NCI-H526 treated with DMSO at 0.1 percent for 48 hours (cell line): ENCODE results near the gene OR2M4.
"Not testable (repeated sequence)": the region's sequence is repeated elsewhere in the genome, so short reads cannot be mapped to it uniquely, and the experiment has no call there.

Experiments
- DNase-seq: peaks from one replicate; lab custom pipeline; 2025; lab: John Stamatoyannopoulos, UW

The OR2M4 gene, protein sequence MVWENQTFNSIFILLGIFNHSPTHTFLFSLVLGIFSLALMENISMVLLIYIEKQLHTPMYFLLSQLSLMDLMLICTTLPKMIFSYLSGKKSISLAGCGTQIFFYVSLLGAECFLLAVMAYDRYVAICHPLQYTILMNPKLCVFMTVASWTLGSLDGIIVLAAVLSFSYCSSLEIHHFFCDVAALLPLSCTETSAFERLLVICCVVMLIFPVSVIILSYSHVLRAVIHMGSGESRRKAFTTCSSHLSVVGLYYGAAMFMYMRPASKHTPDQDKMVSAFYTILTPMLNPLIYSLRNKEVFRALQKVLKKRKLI

GRCh38 chr1:248231117-248231516 is at the start of gene OR2M4:
OR2M4 (plus strand) TSS chr1:248231417; CDS start chr1:248238929, 7,512 bp downstream.
- no peak for DNase-seq

DNA sequence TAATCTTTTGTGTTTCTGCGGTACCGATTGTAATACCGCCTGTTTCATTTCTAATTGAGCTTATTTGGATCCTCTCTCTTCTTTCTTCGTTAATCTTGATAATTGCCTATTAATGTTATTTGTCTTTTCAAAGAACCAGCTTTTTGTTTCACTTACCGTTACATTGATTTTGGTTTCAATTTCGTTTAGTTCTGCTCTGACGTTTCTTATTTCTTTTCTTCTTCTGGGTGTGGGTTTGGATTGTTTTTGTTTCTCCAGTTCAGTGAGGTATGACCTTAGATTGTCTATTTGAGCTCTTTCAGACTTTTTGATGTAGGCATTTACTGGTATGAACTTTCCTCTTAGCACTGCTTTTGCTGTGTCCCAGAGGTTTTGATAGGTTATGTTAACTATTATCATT is 47.2 kb upstream of the OR2M4 start:
- DNase-seq, result no peak

DNA sequence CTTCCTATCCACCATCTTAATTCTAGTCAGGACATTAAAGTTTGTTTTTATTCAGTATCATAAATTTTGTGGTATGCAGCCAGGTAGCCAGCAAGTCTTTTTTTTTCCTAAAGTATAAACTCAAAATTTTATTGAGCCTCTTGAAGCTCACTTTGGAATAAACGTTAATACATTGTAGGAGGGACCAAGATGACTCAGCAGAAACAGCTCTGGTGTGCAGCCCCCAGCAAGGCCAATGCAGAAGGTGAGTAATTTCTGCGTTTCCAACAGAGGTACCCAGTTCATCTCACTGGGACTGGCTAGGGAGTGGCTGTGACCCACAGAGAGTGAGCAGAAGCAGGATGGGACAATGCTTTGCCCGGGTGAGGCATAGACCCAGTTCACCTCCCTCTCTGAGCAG is 43.9 kb upstream of the OR2M4 start:
- DNase-seq, result no peak

- DNase-seq, result no peak
Observed at GRCh38 chr1:248189026-248189425, 42.2 kb upstream of the OR2M4 start.

DNA sequence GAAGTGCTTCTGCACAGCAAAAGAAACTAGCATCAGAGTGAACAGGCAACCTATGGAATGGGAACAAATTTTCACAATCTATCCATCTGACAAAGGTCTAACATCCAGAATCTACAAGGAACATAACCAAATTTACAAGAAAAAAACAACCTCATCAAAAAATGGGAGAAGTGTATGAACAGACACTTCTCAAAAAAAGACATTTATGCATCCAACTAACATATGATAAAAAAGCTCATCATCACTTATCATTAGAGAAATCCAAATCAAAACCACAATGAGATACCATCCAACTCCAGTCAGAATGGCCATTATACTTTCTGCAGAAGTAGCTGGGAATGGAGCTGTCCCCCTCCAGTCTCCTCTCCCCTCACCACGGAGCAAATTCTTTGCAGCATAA is 37.1 kb upstream of the OR2M4 start:
- DNase-seq, result no peak

GRCh38 chr1:248196965-248197364 is 34.3 kb upstream of the OR2M4 start, which contains the start of gene OR2M3:
OR2M3 (plus strand) TSS chr1:248197265; CDS start chr1:248203068, 5,803 bp downstream.
- no peak for DNase-seq

DNA sequence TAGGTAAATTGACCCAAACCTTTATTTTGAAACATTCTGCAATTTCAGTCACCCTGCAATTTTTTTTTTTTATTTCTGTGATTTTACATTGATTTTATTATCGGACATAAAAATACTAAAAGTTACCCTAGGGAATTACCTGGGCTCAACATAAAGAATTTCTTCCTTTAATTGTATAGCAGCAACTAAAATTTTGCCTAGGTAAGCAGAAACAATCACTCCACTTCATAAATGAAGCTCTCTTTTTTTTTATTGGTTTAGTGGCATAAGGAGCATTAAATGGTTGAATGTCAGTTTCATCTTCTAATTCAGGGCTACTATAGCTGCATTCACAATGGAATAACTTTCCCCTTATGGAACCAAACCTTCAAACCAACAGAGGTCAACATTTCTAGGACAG is 15.3 kb upstream of the OR2M4 start:
- DNase-seq, result no peak

DNA sequence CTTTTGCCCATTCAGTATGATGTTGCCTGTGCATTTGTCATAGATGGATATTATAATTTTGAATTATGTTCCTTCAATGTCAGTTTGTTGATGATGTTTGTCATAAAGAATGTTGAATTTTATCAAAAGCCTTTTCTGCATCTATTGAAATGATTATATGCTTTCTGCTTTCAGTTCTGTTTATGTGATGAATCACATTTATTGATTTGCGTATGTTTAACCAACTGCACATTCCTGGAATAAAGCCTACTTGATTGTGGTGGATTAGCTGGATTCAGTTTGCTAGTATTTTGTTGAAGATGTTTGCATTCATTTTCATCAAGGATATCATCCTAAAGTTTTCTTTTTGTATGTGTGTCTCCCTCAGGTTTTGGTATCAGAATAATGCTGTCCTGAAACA is 5.7 kb upstream of the OR2M4 start:
- no peak for DNase-seq

- no peak for DNase-seq
Observed at GRCh38 chr1:248229360-248229908, 1.8 kb upstream of the OR2M4 start.

DNA sequence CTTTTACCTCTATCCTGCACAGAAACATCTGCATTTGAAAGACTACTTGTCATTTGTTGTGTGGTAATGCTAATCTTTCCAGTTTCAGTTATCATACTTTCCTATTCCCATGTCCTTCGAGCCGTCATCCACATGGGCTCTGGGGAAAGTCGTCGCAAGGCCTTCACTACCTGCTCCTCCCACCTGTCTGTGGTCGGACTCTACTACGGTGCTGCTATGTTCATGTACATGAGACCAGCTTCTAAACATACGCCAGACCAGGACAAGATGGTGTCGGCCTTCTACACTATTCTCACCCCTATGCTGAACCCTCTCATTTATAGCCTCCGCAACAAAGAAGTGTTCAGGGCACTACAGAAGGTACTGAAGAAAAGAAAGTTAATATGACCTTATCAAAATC is 8.3 kb downstream of the OR2M4 start:
- no peak for DNase-seq

- peak; percentile 4 for DNase-seq
Observed at GRCh38 chr1:248243204-248243603, 12.0 kb downstream of the OR2M4 start.

GRCh38 chr1:248259309-248259708 is 28.1 kb downstream of the OR2M4 start:
- not testable (repeated sequence) for DNase-seq

DNA sequence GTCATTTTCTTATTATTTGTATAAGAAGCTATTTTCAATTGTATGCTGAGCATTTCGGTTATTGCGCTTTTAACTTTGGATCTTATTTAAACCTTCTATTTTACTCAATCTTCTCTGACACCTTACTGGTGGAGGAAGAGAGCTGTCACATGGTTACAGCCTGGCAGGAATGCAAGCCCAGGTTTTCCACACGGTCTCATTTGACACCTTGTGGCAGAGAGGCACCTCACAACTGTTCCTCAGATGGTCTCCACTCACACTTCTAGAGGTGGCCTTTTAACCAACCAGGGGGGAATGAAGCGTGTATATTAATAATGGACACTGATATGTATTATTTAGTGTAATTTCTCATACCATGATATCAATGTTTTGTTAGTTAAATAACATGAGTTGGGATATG is 37.0 kb downstream of the OR2M4 start:
- DNase-seq, result no peak

DNA sequence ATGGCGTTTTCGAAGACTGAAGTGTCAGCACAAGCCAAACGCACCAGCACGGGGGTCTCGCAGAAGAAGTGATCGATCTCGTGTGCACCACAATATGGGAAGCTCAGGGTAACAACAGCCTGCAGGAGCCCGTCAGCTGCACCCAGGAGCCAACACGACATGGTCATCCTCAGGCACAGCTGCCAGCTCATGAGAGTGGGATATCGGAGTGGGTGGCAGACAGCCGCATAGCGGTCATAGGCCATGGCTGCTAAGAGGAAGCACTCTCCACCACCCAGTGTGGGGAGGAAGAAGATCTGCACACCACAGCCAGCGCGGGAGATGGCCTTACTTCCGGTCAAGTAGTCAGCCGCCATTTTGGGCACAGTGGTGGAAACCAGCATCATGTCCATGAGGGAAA is 42.0 kb downstream of the OR2M4 start:
- not testable (repeated sequence) for DNase-seq

DNA sequence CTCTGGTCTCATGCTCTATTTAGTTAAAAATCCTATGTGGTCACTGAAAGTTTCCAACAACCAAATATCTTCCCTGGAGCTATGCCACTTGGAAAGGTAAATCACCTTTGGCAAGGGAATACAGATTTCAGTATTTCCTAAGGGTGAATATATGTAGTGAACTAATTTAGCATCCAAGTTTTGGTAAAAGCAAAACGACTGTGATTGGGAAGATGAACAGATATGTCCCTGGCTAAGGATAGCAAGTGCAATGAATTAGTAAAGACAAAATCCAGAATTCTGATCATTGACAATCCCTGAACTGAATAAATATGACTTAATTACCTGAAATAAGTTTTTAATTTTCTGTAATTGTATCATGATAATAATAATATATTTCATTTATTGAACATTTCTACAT is 46.7 kb downstream of the OR2M4 start, which contains the start of gene OR2T33:
Gene OR2T33, minus strand, starts transcription at position 101 of the 400 bp plus-strand sequence. CDS start 4,162 bp downstream, outside the sequence.
- DNase-seq, result no peak

DNA sequence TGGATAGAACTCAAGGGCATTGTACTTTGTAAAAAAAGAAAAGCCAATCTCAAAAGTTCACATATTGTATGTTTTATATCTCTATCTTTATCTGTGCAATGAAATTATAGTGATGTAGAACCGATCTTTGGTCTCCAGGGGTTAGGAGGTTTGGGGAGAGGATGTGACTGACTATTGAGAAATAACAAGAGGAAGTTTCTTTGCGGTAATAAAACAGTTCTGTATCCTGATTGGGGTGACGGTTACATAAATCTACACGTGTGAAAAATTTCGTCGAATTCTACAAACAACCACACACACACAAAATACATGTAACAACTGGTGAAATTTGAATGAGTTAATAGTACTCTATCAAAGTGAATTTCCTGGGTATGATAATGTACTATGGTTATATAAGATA is 57.2 kb downstream of the OR2M4 start:
- no peak for DNase-seq
